IMR-90 (cell line): Measurements from ENCODE around the gene OAF. TPM values are rescaled to one million over a fixed set of nuclear protein-coding genes. Genes with fewer than 3 reads are reported as not detected.
A peak's percentile ranks its signal among the peaks of the same experiment; 100 is the strongest.

Experiments
- ATAC-seq: fragments of 200-7000 bp; cut with Tn5 transposase; 2 replicates; pipeline ENCODE4 v1.9.1; 2020; ENCODE audit warnings: low read depth, mild to moderate bottlenecking, moderate library complexity
- BruUV-seq: library from RNA; stranded (reverse); fragments of 400-500 nt; replicated peaks from 2 replicates; lab custom pipeline; 2021; lab: Mats Ljungman, UMichigan
- CTCF ChIA-PET: fragments of 300-600 bp; formaldehyde crosslinking; extraction: SDS; loops from one replicate; lab custom pipeline; 2021; ENCODE audit warnings: antibody characterized with exemption; lab: Yijun Ruan, JAX
- POLR2A ChIA-PET: fragments of 300-600 bp; sonication (Branson Sonifier 250); formaldehyde crosslinking; loops from one replicate; lab custom pipeline; 2022; ENCODE audit warnings: antibody characterized with exemption; ENCODE audit not compliant: unreplicated experiment; lab: Charles Lee
- DNase-seq: peaks from one replicate; pipeline ENCODE4 v3.0.0; 2013
- H2AFZ ChIP-seq: replicated peaks from 2 replicates; pipeline ENCODE3; 2013; ENCODE audit warnings: low read length, mild to moderate bottlenecking; ENCODE audit not compliant: poor library complexity
- H2AK5ac ChIP-seq: 2 replicates; pipeline ENCODE4 v1.6.1; 2013; ENCODE audit warnings: low read depth, low read length, inconsistent platforms
- H2AK9ac ChIP-seq: replicated peaks from 2 replicates; pipeline ENCODE3; 2013; ENCODE audit warnings: mild to moderate bottlenecking, low read depth, low read length, moderate library complexity; ENCODE audit not compliant: poor library complexity
- H2BK120ac ChIP-seq: 2 replicates; pipeline ENCODE4 v1.6.1; 2013; ENCODE audit warnings: low read depth, low read length, inconsistent platforms
- H2BK15ac ChIP-seq: 3 replicates; pipeline ENCODE4 v1.6.1; 2013; ENCODE audit warnings: low read depth, low read length, inconsistent platforms
- H2BK20ac ChIP-seq: 2 replicates; pipeline ENCODE4 v1.6.1; 2013; ENCODE audit warnings: low read depth, mild to moderate bottlenecking, inconsistent platforms, low read length, moderate library complexity
- H2BK5ac ChIP-seq: 2 replicates; pipeline ENCODE4 v1.6.1; 2013; ENCODE audit warnings: mild to moderate bottlenecking, low read depth, low read length, inconsistent platforms; ENCODE audit not compliant: poor library complexity, severe bottlenecking
- H3K14ac ChIP-seq: replicated peaks from 2 replicates; pipeline ENCODE4 v1.6.1; 2013; ENCODE audit warnings: low read depth, low read length, inconsistent platforms
- H3K18ac ChIP-seq: 2 replicates; pipeline ENCODE4 v1.6.1; 2013; ENCODE audit warnings: low read depth, low read length, control low read depth
- H3K23ac ChIP-seq: 2 replicates; pipeline ENCODE4 v1.6.1; 2013; ENCODE audit warnings: low read depth, low read length, inconsistent platforms
- H3K27ac ChIP-seq: 2 replicates; pipeline ENCODE4 v1.5.1; 2013; ENCODE audit warnings: mild to moderate bottlenecking, control low read depth, low read length; ENCODE audit not compliant: insufficient read depth
- H3K27me3 ChIP-seq: 2 replicates; pipeline ENCODE4 v1.6.1; 2013; ENCODE audit warnings: low read length; ENCODE audit not compliant: control insufficient read depth, insufficient read depth
- H3K36me3 ChIP-seq: 2 replicates; pipeline ENCODE4 v1.6.1; 2013; ENCODE audit warnings: low read length, mixed read lengths; ENCODE audit not compliant: control insufficient read depth, insufficient read depth
- H3K4ac ChIP-seq: 2 replicates; pipeline ENCODE4 v1.6.1; 2013; ENCODE audit warnings: low read depth, low read length, inconsistent platforms
- H3K4me1 ChIP-seq: 2 replicates; pipeline ENCODE4 v1.6.1; 2013; ENCODE audit warnings: low read length, mixed read lengths; ENCODE audit not compliant: control insufficient read depth, insufficient read depth
- H3K4me2 ChIP-seq: 2 replicates; pipeline ENCODE4 v1.6.1; 2013; ENCODE audit warnings: low read depth, mild to moderate bottlenecking, control low read depth, low read length, moderate library complexity
- H3K4me3 ChIP-seq: 2 replicates; pipeline ENCODE4 v1.5.1; 2013; ENCODE audit warnings: low read depth, mild to moderate bottlenecking, control low read depth, low read length, moderate library complexity; ENCODE audit not compliant: insufficient read depth
- H3K56ac ChIP-seq: 2 replicates; pipeline ENCODE4 v1.6.1; 2013; ENCODE audit warnings: low read length, inconsistent platforms; ENCODE audit not compliant: insufficient read depth; ENCODE audit errors: extremely low read depth
- H3K79me1 ChIP-seq, 2 experiments: 2 replicates each; pipeline ENCODE4 v1.6.1; 2013; ENCODE audit warnings: low read length in 2 of 2, inconsistent platforms in 1 of 2, low read depth in 1 of 2
- H3K9ac ChIP-seq: 2 replicates; pipeline ENCODE4 v1.6.1; 2013; ENCODE audit warnings: low read depth, low read length, control low read depth
- H3K9me1 ChIP-seq: 2 replicates; pipeline ENCODE4 v1.6.1; 2013; ENCODE audit warnings: low read length, inconsistent platforms; ENCODE audit not compliant: insufficient read depth
- H3K9me3 ChIP-seq: 2 replicates; pipeline ENCODE4 v1.6.1; 2013; ENCODE audit warnings: low read length; ENCODE audit not compliant: control insufficient read depth, insufficient read depth
- H4K20me1 ChIP-seq: 2 replicates; pipeline ENCODE4 v1.6.1; 2013; ENCODE audit warnings: low read length, inconsistent platforms; ENCODE audit not compliant: insufficient read depth
- H4K5ac ChIP-seq: 2 replicates; pipeline ENCODE4 v1.6.1; 2013; ENCODE audit warnings: mild to moderate bottlenecking, low read depth, low read length, control low read depth
- H4K8ac ChIP-seq, 2 experiments: 2 replicates each; pipeline ENCODE4 v1.6.1; 2013; ENCODE audit warnings: low read depth in 2 of 2, low read length in 2 of 2, control low read depth in 1 of 2, inconsistent platforms in 1 of 2
- H4K91ac ChIP-seq: 2 replicates; pipeline ENCODE4 v1.6.1; 2013; ENCODE audit warnings: low read depth, low read length, inconsistent platforms; ENCODE audit not compliant: insufficient read depth
- BHLHE40 ChIP-seq: fragments of 150-350 bp; IDR thresholded peaks from 2 replicates; pipeline ENCODE4 v1.6.1; 2016; ENCODE audit warnings: mild to moderate bottlenecking, low read depth, low read length
- CEBPB ChIP-seq: IDR thresholded peaks from 2 replicates; pipeline ENCODE4 v1.6.1; 2012; ENCODE audit warnings: low read depth, low read length, improper control_type of control experiment
- CHD1 ChIP-seq: IDR thresholded peaks from 2 replicates; pipeline ENCODE4 v1.6.1; 2012; ENCODE audit warnings: low read depth, low read length, improper control_type of control experiment
- FOS ChIP-seq: fragments of 150-350 bp; IDR thresholded peaks from 2 replicates; pipeline ENCODE4 v1.6.1; 2016; ENCODE audit warnings: low read depth, low read length
- MAFK ChIP-seq: IDR thresholded peaks from 2 replicates; pipeline ENCODE4 v1.6.1; 2012; ENCODE audit warnings: low read depth, low read length, improper control_type of control experiment
- MAZ ChIP-seq: IDR thresholded peaks from 2 replicates; pipeline ENCODE4 v1.6.1; 2012; ENCODE audit warnings: low read depth, mild to moderate bottlenecking, low read length, improper control_type of control experiment, moderate library complexity, borderline replicate concordance
- MXI1 ChIP-seq: IDR thresholded peaks from 2 replicates; pipeline ENCODE4 v1.6.1; 2012; ENCODE audit warnings: low read depth, mild to moderate bottlenecking, low read length, moderate library complexity, borderline replicate concordance
- NFE2L2 ChIP-seq: fragments of 150-350 bp; IDR thresholded peaks from 2 replicates; pipeline ENCODE4 v1.6.1; 2016; ENCODE audit warnings: low read depth, mild to moderate bottlenecking, low read length
- POLR2A ChIP-seq: IDR thresholded peaks from 2 replicates; pipeline ENCODE4 v1.6.1; 2012; ENCODE audit warnings: mild to moderate bottlenecking, low read depth, low read length
- RAD21 ChIP-seq: IDR thresholded peaks from 2 replicates; pipeline ENCODE4 v1.6.1; 2012; ENCODE audit warnings: low read length, improper control_type of control experiment
- RCOR1 ChIP-seq: IDR thresholded peaks from 2 replicates; pipeline ENCODE4 v1.6.1; 2012; ENCODE audit warnings: mild to moderate bottlenecking, low read length, improper control_type of control experiment; ENCODE audit not compliant: insufficient replicate concordance
- RFX5 ChIP-seq: IDR thresholded peaks from 2 replicates; pipeline ENCODE4 v1.8.0; 2012; ENCODE audit warnings: low read depth, mild to moderate bottlenecking, low read length, moderate library complexity
- SMC3 ChIP-seq: fragments of 150-350 bp; IDR thresholded peaks from 2 replicates; pipeline ENCODE4 v1.6.1; 2016; ENCODE audit warnings: low read depth, mild to moderate bottlenecking, antibody characterized with exemption, low read length, moderate library complexity
- WGBS, 2 experiments: methylation state at CpG; one replicate each; pipeline versions ENCODE4 v1.1.5 to v1.1.7; 2013; ENCODE audit warnings: missing lambda C conversion rate in 2 of 2; ENCODE audit not compliant: insufficient read length in 1 of 2; ENCODE audit errors: extremely low coverage in 2 of 2; 5-methylcytosine and 5-hydroxymethylcytosine counted together
- dilution Hi-C: fragments of 300-500 bp; cut with HindIII; formaldehyde crosslinking; loops from one replicate; pipeline ENCODE4 v1.14.3; 2018; ENCODE audit warnings: low sequenced_read_pairs; ENCODE audit not compliant: unreplicated experiment
- in situ Hi-C: fragments of 300-500 bp; cut with MboI; formaldehyde crosslinking; loops from 3 replicates; pipeline ENCODE4 v1.14.3; 2019; ENCODE audit warnings: low sequenced_read_pairs, inconsistent platforms, mixed read lengths
- intact Hi-C: fragments of 100-400 bp; cut with micrococcal nuclease; formaldehyde crosslinking; loops from 2 replicates; pipeline ENCODE4 v1.10.0; 2022
- polyA plus RNA-seq, 3 experiments: library from polyadenylated mRNA; depleted of rRNA; stranded (reverse); fragments of >200 nt; gene quantifications; 2 replicates each; pipeline ENCODE4 v1.2.3, GENCODE V29; 2012; ENCODE audit warnings: low replicate concordance in 1 of 3
- total RNA-seq: library from RNA; depleted of rRNA; stranded (reverse); fragments of >200 nt; gene quantifications from 2 replicates; pipeline ENCODE4 v1.2.3, GENCODE V29; 2012
- TF ChIP-seq, protein P1 (sequence below): fragments of 150-350 bp; IDR thresholded peaks from 2 replicates; pipeline ENCODE4 v1.6.1; 2016; ENCODE audit warnings: low read depth, mild to moderate bottlenecking, low read length, moderate library complexity, borderline replicate concordance
- TF ChIP-seq, protein P2 (sequence below): fragments of 150-350 bp; IDR thresholded peaks from 2 replicates; pipeline ENCODE4 v1.6.1; 2017; ENCODE audit warnings: mild to moderate bottlenecking, antibody characterized with exemption, low read length, low read depth
- TF ChIP-seq, protein P3 (sequence below): conservative IDR thresholded peaks from 2 replicates; pipeline ENCODE4 v1.5.1; 2012; ENCODE audit warnings: mild to moderate bottlenecking, low read depth, low read length, improper control_type of control experiment

The OAF gene
- total and polyA plus RNA-seq, 2 of the 4 experiments (the other 2 are of a cell fraction): 9.9 to 42.0 TPM

DNA sequence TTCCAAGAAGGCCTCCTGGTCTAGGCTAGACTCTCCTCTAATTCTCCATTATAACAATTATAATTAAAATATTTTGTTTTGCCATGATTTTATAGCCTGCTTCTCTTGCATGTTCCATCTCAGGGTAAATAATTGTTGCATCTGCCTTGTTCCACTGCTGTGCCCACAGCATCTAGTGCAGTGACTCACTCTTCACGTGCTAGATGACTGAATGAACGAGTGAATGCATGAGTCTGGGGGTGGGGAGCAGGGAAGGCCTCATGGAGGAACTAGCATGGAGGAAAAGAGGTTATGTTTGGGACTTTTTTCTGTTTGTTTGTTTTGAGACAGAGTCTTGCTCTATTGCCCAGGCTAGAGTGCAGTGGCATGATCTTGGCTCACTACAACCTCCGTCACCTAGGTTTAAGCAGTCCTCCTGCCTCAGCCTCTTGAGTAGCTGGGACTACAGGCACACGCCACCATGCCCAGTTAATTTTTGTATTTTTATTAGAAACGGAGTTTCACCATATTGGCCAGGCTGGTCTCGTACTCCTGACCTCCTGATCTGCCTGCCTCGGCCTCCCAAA lies 5.2 kb upstream of the OAF start:
- ATAC-seq (peak; percentile 67), DNase-seq (peak; percentile 86)
- H3K9ac ChIP-seq: no peak overlapping the region
- no peak overlapping the region for H2BK5ac ChIP-seq
- ChIA-PET POLR2A (no interaction called here), CTCF (no interaction called here)
- H4K5ac ChIP-seq: peak overlapping the region; percentile 18; the same call in 1 of the 2 replicates
- H3K79me1 ChIP-seq: peaks cover 0 to 7% of the 10 kb centered on the region in 2 experiments; a peak in 1 of 4 replicates
- H2BK120ac ChIP-seq: 0 out of 2 replicates have a peak overlapping the region, but pooled peaks have one; percentile 67
- H3K9me1 ChIP-seq: peaks cover 13% of the 10 kb centered on the region
- TF ChIP-seq MAZ (no peak), FOS (peak; percentile 79), RAD21 (no peak), NFE2L2 (no peak), RFX5 (no peak), POLR2A (no peak), BHLHE40 (peak; percentile 99), MXI1 (0 out of 2 replicates have a peak, but pooled peaks have one; percentile 24), CEBPB (no peak), CHD1 (no peak), MAFK (no peak), SMC3 (no peak), RCOR1 (no peak)
- TF ChIP-seq, protein P1, sequence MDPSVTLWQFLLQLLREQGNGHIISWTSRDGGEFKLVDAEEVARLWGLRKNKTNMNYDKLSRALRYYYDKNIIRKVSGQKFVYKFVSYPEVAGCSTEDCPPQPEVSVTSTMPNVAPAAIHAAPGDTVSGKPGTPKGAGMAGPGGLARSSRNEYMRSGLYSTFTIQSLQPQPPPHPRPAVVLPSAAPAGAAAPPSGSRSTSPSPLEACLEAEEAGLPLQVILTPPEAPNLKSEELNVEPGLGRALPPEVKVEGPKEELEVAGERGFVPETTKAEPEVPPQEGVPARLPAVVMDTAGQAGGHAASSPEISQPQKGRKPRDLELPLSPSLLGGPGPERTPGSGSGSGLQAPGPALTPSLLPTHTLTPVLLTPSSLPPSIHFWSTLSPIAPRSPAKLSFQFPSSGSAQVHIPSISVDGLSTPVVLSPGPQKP: no peak
- TF ChIP-seq, protein P2, sequence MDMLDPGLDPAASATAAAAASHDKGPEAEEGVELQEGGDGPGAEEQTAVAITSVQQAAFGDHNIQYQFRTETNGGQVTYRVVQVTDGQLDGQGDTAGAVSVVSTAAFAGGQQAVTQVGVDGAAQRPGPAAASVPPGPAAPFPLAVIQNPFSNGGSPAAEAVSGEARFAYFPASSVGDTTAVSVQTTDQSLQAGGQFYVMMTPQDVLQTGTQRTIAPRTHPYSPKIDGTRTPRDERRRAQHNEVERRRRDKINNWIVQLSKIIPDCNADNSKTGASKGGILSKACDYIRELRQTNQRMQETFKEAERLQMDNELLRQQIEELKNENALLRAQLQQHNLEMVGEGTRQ: peak; percentile 82
- TF ChIP-seq, protein P3, sequence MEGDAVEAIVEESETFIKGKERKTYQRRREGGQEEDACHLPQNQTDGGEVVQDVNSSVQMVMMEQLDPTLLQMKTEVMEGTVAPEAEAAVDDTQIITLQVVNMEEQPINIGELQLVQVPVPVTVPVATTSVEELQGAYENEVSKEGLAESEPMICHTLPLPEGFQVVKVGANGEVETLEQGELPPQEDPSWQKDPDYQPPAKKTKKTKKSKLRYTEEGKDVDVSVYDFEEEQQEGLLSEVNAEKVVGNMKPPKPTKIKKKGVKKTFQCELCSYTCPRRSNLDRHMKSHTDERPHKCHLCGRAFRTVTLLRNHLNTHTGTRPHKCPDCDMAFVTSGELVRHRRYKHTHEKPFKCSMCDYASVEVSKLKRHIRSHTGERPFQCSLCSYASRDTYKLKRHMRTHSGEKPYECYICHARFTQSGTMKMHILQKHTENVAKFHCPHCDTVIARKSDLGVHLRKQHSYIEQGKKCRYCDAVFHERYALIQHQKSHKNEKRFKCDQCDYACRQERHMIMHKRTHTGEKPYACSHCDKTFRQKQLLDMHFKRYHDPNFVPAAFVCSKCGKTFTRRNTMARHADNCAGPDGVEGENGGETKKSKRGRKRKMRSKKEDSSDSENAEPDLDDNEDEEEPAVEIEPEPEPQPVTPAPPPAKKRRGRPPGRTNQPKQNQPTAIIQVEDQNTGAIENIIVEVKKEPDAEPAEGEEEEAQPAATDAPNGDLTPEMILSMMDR: no peak
- peaks cover 4% of the 10 kb centered on the region; the same call in 1 of the 2 replicates for H3K27me3 ChIP-seq
- H2AK5ac ChIP-seq: no peak overlapping the region
- no peak overlapping the region for H3K23ac ChIP-seq
- no peak overlapping the region for H4K8ac ChIP-seq
- intact Hi-C loops (no loop called here), dilution Hi-C loops (no loop called here), in situ Hi-C loops (no loop called here)
- peak overlapping the region; percentile 12 for H3K14ac ChIP-seq
- no peaks in the 10 kb centered on the region for H4K20me1 ChIP-seq
- no peak overlapping the region for H3K56ac ChIP-seq
- no peaks in the 10 kb centered on the region for H3K9me3 ChIP-seq
- no peaks in the 10 kb centered on the region for H3K36me3 ChIP-seq
- no peak overlapping the region for H3K4ac ChIP-seq
- no peak overlapping the region for H3K4me3 ChIP-seq
- H2AFZ ChIP-seq: peak overlapping the region; percentile 78
- no peak overlapping the region for H3K18ac ChIP-seq
- no peak overlapping the region for H2AK9ac ChIP-seq
- BruUV-seq: no TSS peak
- H2BK20ac ChIP-seq: no peak overlapping the region
- H4K91ac ChIP-seq: no peak overlapping the region
- 90% methylated on average over 3 of the region's 7 CpGs; no CpG with 5 or more reads in 1 of the 2 experiments for WGBS, 2 experiments
- no peak overlapping the region for H2BK15ac ChIP-seq
- no peak overlapping the region for H3K27ac ChIP-seq
- H3K4me1 ChIP-seq: peaks cover 9% of the 10 kb centered on the region
- H3K4me2 ChIP-seq: no peak overlapping the region
